Activated CD4-positive, alpha-beta memory T cell treated with anti-CD3 and anti-CD28 coated beads, Interleukin-2, amount 10 ng/mL, durations not matched to agents 7 days and 5 days (primary cell): ENCODE data around the gene MRPS11. TPM values are rescaled to one million over a fixed set of nuclear protein-coding genes. Genes with fewer than 3 reads are reported as not detected.

Experiments
- CTCF ChIA-PET: fragments of 350-600 bp; sonication (Branson Sonifier 250); formaldehyde crosslinking; loops from one replicate; lab custom pipeline; 2021; ENCODE audit warnings: antibody characterized with exemption, inconsistent platforms; lab: Charles Lee
- POLR2A ChIA-PET: fragments of 350-600 bp; sonication (Branson Sonifier 250); formaldehyde crosslinking; loops from one replicate; lab custom pipeline; 2021; ENCODE audit warnings: antibody characterized with exemption; lab: Charles Lee
- DNase-seq: peaks from one replicate; pipeline ENCODE4 v3.0.0-alpha.2; 2020
- H3K27ac Mint-ChIP-seq: one replicate; pipeline ENCODE4 v1.8.0; 2021; ENCODE audit warnings: mild to moderate bottlenecking, mixed read lengths
- H3K27me3 Mint-ChIP-seq: one replicate; pipeline ENCODE4 v1.8.0; 2021; ENCODE audit warnings: mixed read lengths
- H3K36me3 Mint-ChIP-seq: one replicate; pipeline ENCODE4 v1.8.0; 2021; ENCODE audit warnings: low read depth, mixed read lengths
- H3K4me1 Mint-ChIP-seq: one replicate; pipeline ENCODE4 v1.8.0; 2021; ENCODE audit warnings: mixed read lengths
- H3K4me3 Mint-ChIP-seq: one replicate; pipeline ENCODE4 v1.8.0; 2021; ENCODE audit warnings: mild to moderate bottlenecking, mixed read lengths
- H3K9me3 Mint-ChIP-seq: one replicate; pipeline ENCODE4 v1.8.0; 2021; ENCODE audit warnings: mixed read lengths
- total RNA-seq, 2 experiments: library from RNA; stranded (reverse); gene quantifications; one replicate each; pipeline ENCODE4 v1.2.3, GENCODE V29; 2021

MRPS11 gene
- total RNA-seq, 2 experiments from 2014 or later, result 48.5 to 50.3 TPM

- Mint-ChIP-seq H3K4me1 (peaks cover 2% of the 10 kb centered on the region), H3K27ac (no peak overlapping the region), H3K4me3 (no peak overlapping the region), H3K9me3 (no peaks in the 10 kb centered on the region), H3K36me3 (no peaks in the 10 kb centered on the region), H3K27me3 (peaks cover 30% of the 10 kb centered on the region)
- POLR2A ChIA-PET, result no interaction called here
- CTCF ChIA-PET, result interaction anchor here (1.3 kb wide), 1 partner anchor 9 kb away, joined by 3 read pairs; no protein-coding TSS in a partner anchor
- no peak for DNase-seq
These were observed 26.3 kb upstream of the MRPS11 start for GRCh38 chr15:88441076-88441730.

GRCh38 chr15:88447206-88447605 lies 20.3 kb upstream of the MRPS11 start:
- DNase-seq, result no peak
- no peaks in the 10 kb centered on the region for H3K36me3 Mint-ChIP-seq

GRCh38 chr15:88447741-88448140 lies 19.8 kb upstream of the MRPS11 start:
- ChIA-PET CTCF (no interaction called here), POLR2A (no interaction called here)
- Mint-ChIP-seq H3K27ac (no peak overlapping the region), H3K9me3 (no peaks in the 10 kb centered on the region), H3K36me3 (no peaks in the 10 kb centered on the region), H3K4me3 (no peak overlapping the region), H3K27me3 (peaks cover 25% of the 10 kb centered on the region), H3K4me1 (peaks cover 4% of the 10 kb centered on the region)
- DNase-seq, result no peak

More at GRCh38 chr15:88447206-88447605, 20.3 kb upstream of the MRPS11 start:
- H3K4me3 Mint-ChIP-seq, result no peak overlapping the region
- H3K9me3 Mint-ChIP-seq, result no peaks in the 10 kb centered on the region
- H3K27me3 Mint-ChIP-seq, result peaks cover 28% of the 10 kb centered on the region
- peaks cover 4% of the 10 kb centered on the region for H3K4me1 Mint-ChIP-seq
- ChIA-PET POLR2A (no interaction called here), CTCF (no interaction called here)
- no peak overlapping the region for H3K27ac Mint-ChIP-seq

GRCh38 chr15:88448991-88449461 lies 18.5 kb upstream of the MRPS11 start:
- peaks cover 15% of the 10 kb centered on the region for H3K27me3 Mint-ChIP-seq
- no peak overlapping the region for H3K27ac Mint-ChIP-seq
- ChIA-PET POLR2A (no interaction called here), CTCF (interaction anchor here (1.0 to 3.4 kb wide), 3 partner anchors 8 to 206 kb away, joined by 3 to 17 read pairs (median 3); partner anchors contain the start of genes MRPL46 and MRPS11)
- H3K36me3 Mint-ChIP-seq, result no peaks in the 10 kb centered on the region
- no peaks in the 10 kb centered on the region for H3K9me3 Mint-ChIP-seq
- no peak overlapping the region for H3K4me3 Mint-ChIP-seq
- no peak for DNase-seq
- peaks cover 4% of the 10 kb centered on the region for H3K4me1 Mint-ChIP-seq

- DNase-seq, result no peak
- ChIA-PET CTCF (interaction anchor here (0.8 to 3.4 kb wide), 5 partner anchors 9 to 207 kb away, joined by 3 to 17 read pairs (median 3); partner anchors contain the start of genes MRPL46 and MRPS11), POLR2A (no interaction called here)
- Mint-ChIP-seq H3K36me3 (no peaks in the 10 kb centered on the region), H3K4me3 (no peak overlapping the region), H3K4me1 (peaks cover 4% of the 10 kb centered on the region), H3K9me3 (no peaks in the 10 kb centered on the region), H3K27me3 (peaks cover 10% of the 10 kb centered on the region), H3K27ac (no peak overlapping the region)
These were observed 17.9 kb upstream of the MRPS11 start for GRCh38 chr15:88449581-88449980.

- POLR2A ChIA-PET, result no interaction called here
- H3K4me3 Mint-ChIP-seq, result no peak overlapping the region
- peaks cover 9% of the 10 kb centered on the region for H3K27me3 Mint-ChIP-seq
- CTCF ChIA-PET, result interaction anchor here (0.8 to 3.4 kb wide), 5 partner anchors 10 to 207 kb away, joined by 3 to 17 read pairs (median 3); partner anchors contain the start of genes MRPL46 and MRPS11
- H3K27ac Mint-ChIP-seq, result no peak overlapping the region
- H3K4me1 Mint-ChIP-seq, result peaks cover 6% of the 10 kb centered on the region
- H3K36me3 Mint-ChIP-seq, result no peaks in the 10 kb centered on the region
- no peaks in the 10 kb centered on the region for H3K9me3 Mint-ChIP-seq
- DNase-seq, result peak; percentile 71
These were observed 17.2 kb upstream of the MRPS11 start for GRCh38 chr15:88450125-88450798.

- H3K36me3 Mint-ChIP-seq, result peaks cover 6% of the 10 kb centered on the region
- no peaks in the 10 kb centered on the region for H3K27me3 Mint-ChIP-seq
- DNase-seq, result no peak
- CTCF ChIA-PET, result interaction anchor here (3.6 to 3.7 kb wide), 2 partner anchors 9 to 12 kb away, joined by 19 to 30 read pairs; partner anchors contain the start of genes MRPL46 and MRPS11
- H3K27ac Mint-ChIP-seq, result no peak overlapping the region
- peaks cover 6% of the 10 kb centered on the region for H3K4me1 Mint-ChIP-seq
- no peak overlapping the region for H3K4me3 Mint-ChIP-seq
- H3K9me3 Mint-ChIP-seq, result no peaks in the 10 kb centered on the region
- POLR2A ChIA-PET, result no interaction called here
These were observed 13.9 kb upstream of the MRPS11 start for GRCh38 chr15:88453651-88454050.

- CTCF ChIA-PET, result interaction anchor here (1.0 to 3.7 kb wide), 5 partner anchors 9 to 180 kb away, joined by 3 to 30 read pairs (median 7); partner anchors contain the start of genes MRPL46 and MRPS11
- Mint-ChIP-seq H3K36me3 (peaks cover 10% of the 10 kb centered on the region), H3K4me3 (no peak overlapping the region), H3K27me3 (no peaks in the 10 kb centered on the region), H3K4me1 (peaks cover 6% of the 10 kb centered on the region), H3K27ac (no peak overlapping the region), H3K9me3 (no peaks in the 10 kb centered on the region)
- POLR2A ChIA-PET, result interaction anchor here (2.7 kb wide), 1 partner anchor 13 kb away, joined by 22 read pairs; the partner anchor contains the start of genes MRPL46 and MRPS11
- no peak for DNase-seq
These were observed 13.3 kb upstream of the MRPS11 start for GRCh38 chr15:88454236-88454635.

GRCh38 chr15:88454867-88455810 lies 12.4 kb upstream of the MRPS11 start:
- Mint-ChIP-seq H3K27ac (no peak overlapping the region), H3K4me1 (peaks cover 3% of the 10 kb centered on the region), H3K36me3 (peaks cover 17% of the 10 kb centered on the region), H3K9me3 (no peaks in the 10 kb centered on the region), H3K4me3 (no peak overlapping the region), H3K27me3 (no peaks in the 10 kb centered on the region)
- DNase-seq, result peak; percentile 44
- CTCF ChIA-PET, result interaction anchor here (1.0 to 3.7 kb wide), 7 partner anchors 10 to 181 kb away, joined by 3 to 30 read pairs (median 5); partner anchors contain the start of genes MRPL46 and MRPS11
- POLR2A ChIA-PET, result interaction anchor here (2.7 kb wide), 1 partner anchor 12 kb away, joined by 22 read pairs; the partner anchor contains the start of genes MRPL46 and MRPS11

GRCh38 chr15:88456733-88457132 lies 10.8 kb upstream of the MRPS11 start:
- no peak for DNase-seq
- peaks cover 2% of the 10 kb centered on the region for H3K4me1 Mint-ChIP-seq
- H3K4me3 Mint-ChIP-seq, result no peak overlapping the region
- no peaks in the 10 kb centered on the region for H3K27me3 Mint-ChIP-seq
- H3K27ac Mint-ChIP-seq, result no peak overlapping the region
- H3K36me3 Mint-ChIP-seq, result peaks cover 26% of the 10 kb centered on the region
- no peaks in the 10 kb centered on the region for H3K9me3 Mint-ChIP-seq
- POLR2A ChIA-PET, result interaction anchor here (2.7 kb wide), 1 partner anchor 10 kb away, joined by 22 read pairs; the partner anchor contains the start of genes MRPL46 and MRPS11
- CTCF ChIA-PET, result interaction anchor here (0.6 to 3.7 kb wide), 4 partner anchors 9 to 749 kb away, joined by 3 to 30 read pairs (median 12); partner anchors contain the start of genes MRPL46 and MRPS11

GRCh38 chr15:88463870-88464532 lies 3.5 kb upstream of the MRPS11 start:
- H3K4me1 Mint-ChIP-seq, result peaks cover 36% of the 10 kb centered on the region
- peaks cover 39% of the 10 kb centered on the region for H3K36me3 Mint-ChIP-seq
- ChIA-PET CTCF (interaction anchor here (0.6 to 5.3 kb wide), 3 partner anchors 9 to 371 kb away, joined by 3 to 30 read pairs (median 5); no protein-coding TSS in a partner anchor), POLR2A (no interaction called here)
- no peak overlapping the region for H3K4me3 Mint-ChIP-seq
- no peak overlapping the region for H3K27ac Mint-ChIP-seq
- no peak for DNase-seq
- no peaks in the 10 kb centered on the region for H3K9me3 Mint-ChIP-seq
- H3K27me3 Mint-ChIP-seq, result no peaks in the 10 kb centered on the region
